Measurements from ENCODE around the gene IL17RE. TPM values are rescaled to one million over a fixed set of nuclear protein-coding genes. Genes with fewer than 3 reads are reported as not detected.
A peak's percentile ranks its signal among the peaks of the same experiment; 100 is the strongest.

IL17RE gene
- total and polyA plus RNA-seq, 2 of the 13 experiments (the other 11 are each of a cell fraction or from before 2014, with no cell fraction given): 14.5 to 24.1 TPM

DNA sequence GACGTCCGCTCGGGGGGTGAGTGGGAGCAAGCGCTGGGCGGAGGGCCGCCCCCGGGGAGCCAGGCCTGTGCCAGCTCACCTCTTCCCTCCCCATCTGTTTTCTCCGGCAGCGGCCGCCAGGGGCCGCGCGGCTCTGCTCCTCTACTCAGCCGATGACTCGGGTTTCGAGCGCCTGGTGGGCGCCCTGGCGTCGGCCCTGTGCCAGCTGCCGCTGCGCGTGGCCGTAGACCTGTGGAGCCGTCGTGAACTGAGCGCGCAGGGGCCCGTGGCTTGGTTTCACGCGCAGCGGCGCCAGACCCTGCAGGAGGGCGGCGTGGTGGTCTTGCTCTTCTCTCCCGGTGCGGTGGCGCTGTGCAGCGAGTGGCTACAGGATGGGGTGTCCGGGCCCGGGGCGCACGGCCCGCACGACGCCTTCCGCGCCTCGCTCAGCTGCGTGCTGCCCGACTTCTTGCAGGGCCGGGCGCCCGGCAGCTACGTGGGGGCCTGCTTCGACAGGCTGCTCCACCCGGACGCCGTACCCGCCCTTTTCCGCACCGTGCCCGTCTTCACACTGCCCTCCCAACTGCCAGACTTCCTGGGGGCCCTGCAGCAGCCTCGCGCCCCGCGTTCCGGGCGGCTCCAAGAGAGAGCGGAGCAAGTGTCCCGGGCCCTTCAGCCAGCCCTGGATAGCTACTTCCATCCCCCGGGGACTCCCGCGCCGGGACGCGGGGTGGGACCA, 30.4 kb downstream of the IL17RE start (continued):
- TF ChIP-seq NR2C2 (CRISPR knock-in tag; IDR thresholded peaks at IDR 0.05; ENCODE audit: borderline replicate concordance) (0 out of 2 replicates have a peak, but pooled peaks have one; percentile 18), FOXC1 (CRISPR knock-in tag; IDR thresholded peaks at IDR 0.05; ENCODE audit: borderline replicate concordance) (0 out of 2 replicates have a peak, but pooled peaks have one; percentile 14), ZNF841 (CRISPR knock-in tag; IDR thresholded peaks at IDR 0.05; ENCODE audit: borderline replicate concordance) (peak; percentile 63; the same call in 1 of the 2 replicates), TEAD3 (CRISPR knock-in tag; optimal IDR thresholded peaks at IDR 0.05; ENCODE audit: borderline replicate concordance) (no peak), RFX5 (IDR thresholded peaks at IDR 0.05; ENCODE audit: low read depth, low read length) (no peak), ZNF773 (CRISPR knock-in tag; IDR thresholded peaks at IDR 0.05; ENCODE audit: borderline replicate concordance) (0 out of 2 replicates have a peak, but pooled peaks have one; percentile 28), REL (CRISPR knock-in tag; conservative IDR thresholded peaks at IDR 0.05) (0 out of 2 replicates have a peak, but pooled peaks have one; percentile 56), MTF1 (CRISPR knock-in tag; IDR thresholded peaks at IDR 0.05) (0 out of 2 replicates have a peak, but pooled peaks have one; percentile 45), ARID2 (CRISPR knock-in tag; IDR thresholded peaks at IDR 0.05; ENCODE audit: borderline replicate concordance) (no peak), NCOA1 (CRISPR knock-in tag; IDR thresholded peaks at IDR 0.05) (0 out of 2 replicates have a peak, but pooled peaks have one; percentile 10), ZBTB1 (CRISPR knock-in tag; IDR thresholded peaks at IDR 0.05; ENCODE audit: borderline replicate concordance) (no peak), ZKSCAN1 (IDR thresholded peaks at IDR 0.05; ENCODE audit: low read length) (no peak), RXRA (CRISPR knock-in tag; IDR thresholded peaks at IDR 0.05) (peak; percentile 54; the same call in 1 of the 2 replicates), ZSCAN30 (CRISPR knock-in tag; IDR thresholded peaks at IDR 0.05) (no peak)
- TF ChIP-seq, protein P1, sequence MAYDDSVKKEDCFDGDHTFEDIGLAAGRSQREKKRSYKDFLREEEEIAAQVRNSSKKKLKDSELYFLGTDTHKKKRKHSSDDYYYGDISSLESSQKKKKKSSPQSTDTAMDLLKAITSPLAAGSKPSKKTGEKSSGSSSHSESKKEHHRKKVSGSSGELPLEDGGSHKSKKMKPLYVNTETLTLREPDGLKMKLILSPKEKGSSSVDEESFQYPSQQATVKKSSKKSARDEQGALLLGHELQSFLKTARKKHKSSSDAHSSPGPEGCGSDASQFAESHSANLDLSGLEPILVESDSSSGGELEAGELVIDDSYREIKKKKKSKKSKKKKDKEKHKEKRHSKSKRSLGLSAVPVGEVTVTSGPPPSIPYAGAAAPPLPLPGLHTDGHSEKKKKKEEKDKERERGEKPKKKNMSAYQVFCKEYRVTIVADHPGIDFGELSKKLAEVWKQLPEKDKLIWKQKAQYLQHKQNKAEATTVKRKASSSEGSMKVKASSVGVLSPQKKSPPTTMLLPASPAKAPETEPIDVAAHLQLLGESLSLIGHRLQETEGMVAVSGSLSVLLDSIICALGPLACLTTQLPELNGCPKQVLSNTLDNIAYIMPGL (CRISPR knock-in tag; IDR thresholded peaks at IDR 0.05; ENCODE audit: borderline replicate concordance in 1 of 2, low read depth in 1 of 2): peak; percentile 72 to 91; a peak in 3 of 4 replicates
- TF ChIP-seq, protein P2, sequence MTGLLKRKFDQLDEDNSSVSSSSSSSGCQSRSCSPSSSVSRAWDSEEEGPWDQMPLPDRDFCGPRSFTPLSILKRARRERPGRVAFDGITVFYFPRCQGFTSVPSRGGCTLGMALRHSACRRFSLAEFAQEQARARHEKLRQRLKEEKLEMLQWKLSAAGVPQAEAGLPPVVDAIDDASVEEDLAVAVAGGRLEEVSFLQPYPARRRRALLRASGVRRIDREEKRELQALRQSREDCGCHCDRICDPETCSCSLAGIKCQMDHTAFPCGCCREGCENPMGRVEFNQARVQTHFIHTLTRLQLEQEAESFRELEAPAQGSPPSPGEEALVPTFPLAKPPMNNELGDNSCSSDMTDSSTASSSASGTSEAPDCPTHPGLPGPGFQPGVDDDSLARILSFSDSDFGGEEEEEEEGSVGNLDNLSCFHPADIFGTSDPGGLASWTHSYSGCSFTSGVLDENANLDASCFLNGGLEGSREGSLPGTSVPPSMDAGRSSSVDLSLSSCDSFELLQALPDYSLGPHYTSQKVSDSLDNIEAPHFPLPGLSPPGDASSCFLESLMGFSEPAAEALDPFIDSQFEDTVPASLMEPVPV (CRISPR knock-in tag; IDR thresholded peaks at IDR 0.05): peak; percentile 23; the same call in 1 of the 2 replicates
- TF ChIP-seq, protein P3, sequence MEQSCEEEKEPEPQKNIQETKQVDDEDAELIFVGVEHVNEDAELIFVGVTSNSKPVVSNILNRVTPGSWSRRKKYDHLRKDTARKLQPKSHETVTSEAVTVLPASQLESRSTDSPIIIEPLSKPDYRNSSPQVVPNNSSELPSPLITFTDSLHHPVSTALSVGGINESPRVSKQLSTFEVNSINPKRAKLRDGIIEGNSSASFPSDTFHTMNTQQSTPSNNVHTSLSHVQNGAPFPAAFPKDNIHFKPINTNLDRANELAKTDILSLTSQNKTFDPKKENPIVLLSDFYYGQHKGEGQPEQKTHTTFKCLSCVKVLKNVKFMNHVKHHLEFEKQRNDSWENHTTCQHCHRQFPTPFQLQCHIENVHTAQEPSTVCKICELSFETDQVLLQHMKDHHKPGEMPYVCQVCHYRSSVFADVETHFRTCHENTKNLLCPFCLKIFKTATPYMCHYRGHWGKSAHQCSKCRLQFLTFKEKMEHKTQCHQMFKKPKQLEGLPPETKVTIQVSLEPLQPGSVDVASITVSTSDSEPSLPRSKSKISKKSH (CRISPR knock-in tag; IDR thresholded peaks at IDR 0.05; ENCODE audit: borderline replicate concordance): no peak
- TF ChIP-seq, protein P4, sequence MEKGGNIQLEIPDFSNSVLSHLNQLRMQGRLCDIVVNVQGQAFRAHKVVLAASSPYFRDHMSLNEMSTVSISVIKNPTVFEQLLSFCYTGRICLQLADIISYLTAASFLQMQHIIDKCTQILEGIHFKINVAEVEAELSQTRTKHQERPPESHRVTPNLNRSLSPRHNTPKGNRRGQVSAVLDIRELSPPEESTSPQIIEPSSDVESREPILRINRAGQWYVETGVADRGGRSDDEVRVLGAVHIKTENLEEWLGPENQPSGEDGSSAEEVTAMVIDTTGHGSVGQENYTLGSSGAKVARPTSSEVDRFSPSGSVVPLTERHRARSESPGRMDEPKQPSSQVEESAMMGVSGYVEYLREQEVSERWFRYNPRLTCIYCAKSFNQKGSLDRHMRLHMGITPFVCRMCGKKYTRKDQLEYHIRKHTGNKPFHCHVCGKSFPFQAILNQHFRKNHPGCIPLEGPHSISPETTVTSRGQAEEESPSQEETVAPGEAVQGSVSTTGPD (CRISPR knock-in tag; IDR thresholded peaks at IDR 0.05): no peak
- TF ChIP-seq, protein P5, sequence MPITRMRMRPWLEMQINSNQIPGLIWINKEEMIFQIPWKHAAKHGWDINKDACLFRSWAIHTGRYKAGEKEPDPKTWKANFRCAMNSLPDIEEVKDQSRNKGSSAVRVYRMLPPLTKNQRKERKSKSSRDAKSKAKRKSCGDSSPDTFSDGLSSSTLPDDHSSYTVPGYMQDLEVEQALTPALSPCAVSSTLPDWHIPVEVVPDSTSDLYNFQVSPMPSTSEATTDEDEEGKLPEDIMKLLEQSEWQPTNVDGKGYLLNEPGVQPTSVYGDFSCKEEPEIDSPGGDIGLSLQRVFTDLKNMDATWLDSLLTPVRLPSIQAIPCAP (CRISPR knock-in tag; IDR thresholded peaks at IDR 0.05; ENCODE audit: low read depth): peak; percentile 62; the same call in 1 of the 2 replicates
- TF ChIP-seq, protein P6, sequence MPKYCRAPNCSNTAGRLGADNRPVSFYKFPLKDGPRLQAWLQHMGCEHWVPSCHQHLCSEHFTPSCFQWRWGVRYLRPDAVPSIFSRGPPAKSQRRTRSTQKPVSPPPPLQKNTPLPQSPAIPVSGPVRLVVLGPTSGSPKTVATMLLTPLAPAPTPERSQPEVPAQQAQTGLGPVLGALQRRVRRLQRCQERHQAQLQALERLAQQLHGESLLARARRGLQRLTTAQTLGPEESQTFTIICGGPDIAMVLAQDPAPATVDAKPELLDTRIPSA (CRISPR knock-in tag; IDR thresholded peaks at IDR 0.05; ENCODE audit: borderline replicate concordance): no peak; the same call in 1 of the 2 replicates

All from HepG2 (cell line).